Kidney (tissue), 14 donors: ENCODE results near the gene PDE1A. TPM values are rescaled to one million over a fixed set of nuclear protein-coding genes. Genes with fewer than 3 reads are reported as not detected.
"Not testable (repeated sequence)": the region's sequence is repeated elsewhere in the genome, so short reads cannot be mapped to it uniquely, and the experiment has no call there.

Experiments used
- DNase-seq, 5 donors: peaks; one replicate each; pipeline ENCODE4 v3.0.0-alpha.2; 2013 to 2020
- FAIRE-seq: peaks from 2 replicates; lab custom pipeline; 2012; peaks lifted over from hg19 to GRCh38; lab: Jason Lieb, UNC
- H3K27ac ChIP-seq, 2 donors: one replicate each; pipeline ENCODE4 v1.7.0; 2013; ENCODE audit warnings: low read depth in 2 of 2, low read length in 2 of 2, inconsistent platforms in 1 of 2
- H3K27me3 ChIP-seq: one replicate; pipeline ENCODE4 v1.7.1; 2013; ENCODE audit warnings: low read length, inconsistent platforms; ENCODE audit not compliant: control insufficient read depth, insufficient read depth
- H3K36me3 ChIP-seq, 3 donors: one replicate each; pipeline versions ENCODE4 v1.7.0 to v1.7.1; 2013; ENCODE audit warnings: low read length in 3 of 3, control low read depth in 1 of 3, inconsistent platforms in 1 of 3; ENCODE audit not compliant: insufficient read depth in 3 of 3, control insufficient read depth in 2 of 3
- H3K4me1 ChIP-seq, 3 donors: one replicate each; pipeline versions ENCODE4 v1.7.0 to v1.7.1; 2013; ENCODE audit warnings: low read length in 3 of 3, inconsistent platforms in 1 of 3, low read depth in 1 of 3; ENCODE audit not compliant: control insufficient read depth in 2 of 3, insufficient read depth in 2 of 3
- H3K4me3 ChIP-seq, 3 donors: one replicate each; pipeline versions ENCODE4 v1.7.0 to v1.8.1; 2013; ENCODE audit warnings: low read length in 3 of 3, control low read depth in 1 of 3, inconsistent platforms in 1 of 3
- H3K9ac ChIP-seq, 3 donors: one replicate each; pipeline versions ENCODE4 v1.7.0 to v1.7.1; 2013; ENCODE audit warnings: low read length in 3 of 3, control low read depth in 1 of 3, inconsistent platforms in 1 of 3
- H3K9me3 ChIP-seq, 3 donors: one replicate each; pipeline versions ENCODE4 v1.7.0 to v1.7.1; 2013; ENCODE audit warnings: low read length in 3 of 3, control low read depth in 1 of 3, inconsistent platforms in 1 of 3; ENCODE audit not compliant: control insufficient read depth in 2 of 3, insufficient read depth in 1 of 3
- CTCF ChIP-seq: IDR thresholded peaks from 3 replicates; pipeline ENCODE4 v1.5.1; 2012; ENCODE audit warnings: mild to moderate bottlenecking, moderate library complexity, borderline replicate concordance; ENCODE audit not compliant: insufficient read depth; ENCODE audit errors: extremely low read depth
- intact Hi-C: fragments of 100-400 bp; cut with DNase I; formaldehyde crosslinking; loops from one replicate; pipeline ENCODE4 v1.11.1; 2022
- polyA plus RNA-seq: library from polyadenylated mRNA; stranded (reverse); fragments of 350-450 nt; fragmentation: Illumina TruSeq; extraction: RNeasy Lipid Tissue Mini Kit (QIAGEN cat#74804); gene quantifications from one replicate; pipeline ENCODE4 v1.2.3, GENCODE V29; 2014; ENCODE audit warnings: low read depth, low replicate concordance; ENCODE audit not compliant: insufficient read depth
- total RNA-seq: library from RNA; stranded (reverse); fragmentation: NEBNext Ultra II Directional; extraction: Animal tissue kit (Norgen Biotek cat#: 25700); gene quantifications from one replicate; pipeline ENCODE4 v1.2.1, GENCODE V29; 2021
- donor health status: control.
- donor health status: control.
- donor health status: control.
- donor health status: control.
- donor health status: control.
- donor health status: DM: yes; HTN: yes; CAD: no.
- donor health status: Normal renal cell carcinoma (clear cell type).

The PDE1A gene
- total and polyA plus RNA-seq, 2 donors from 2014 or later: 40.4 to 70.5 TPM

- FAIRE-seq: no peak
- intact Hi-C loops: no loop called here
- no peak for TF ChIP-seq CTCF
Observed at GRCh38 chr2:182404092-182404491, 22.7 kb downstream of the PDE1A start.

GRCh38 chr2:182393270-182393760, 33.5 kb downstream of the PDE1A start:
- FAIRE-seq (no peak), DNase-seq (no peak)
- intact Hi-C loops: no loop called here
- no peak overlapping the region for H3K4me3 ChIP-seq
- TF ChIP-seq CTCF: no peak
- no peak overlapping the region for H3K9ac ChIP-seq
- H3K27me3 ChIP-seq: no peaks in the 10 kb centered on the region
- H3K36me3 ChIP-seq: no peaks in the 10 kb centered on the region
- H3K9me3 ChIP-seq: no peaks in the 10 kb centered on the region
- no peak overlapping the region for H3K27ac ChIP-seq
- H3K4me1 ChIP-seq: no peaks in the 10 kb centered on the region

More at GRCh38 chr2:182404092-182404491, 22.7 kb downstream of the PDE1A start:
- Histone ChIP-seq H3K36me3 (no peaks in the 10 kb centered on the region), H3K27ac (no peak overlapping the region), H3K4me1 (no peaks in the 10 kb centered on the region), H3K9ac (no peak overlapping the region), H3K9me3 (no peaks in the 10 kb centered on the region), H3K27me3 (no peaks in the 10 kb centered on the region), H3K4me3 (no peak overlapping the region)
- DNase-seq: no peak

GRCh38 chr2:182391443-182391842, 35.4 kb downstream of the PDE1A start:
- Histone ChIP-seq H3K9me3 (no peaks in the 10 kb centered on the region), H3K27me3 (no peaks in the 10 kb centered on the region), H3K36me3 (no peaks in the 10 kb centered on the region), H3K4me3 (no peak overlapping the region), H3K9ac (no peak overlapping the region), H3K4me1 (no peaks in the 10 kb centered on the region), H3K27ac (no peak overlapping the region)
- DNase-seq: no peak
- intact Hi-C loops: no loop called here
- FAIRE-seq: no peak
- no peak for TF ChIP-seq CTCF

- H3K27me3 ChIP-seq, H3K4me3 ChIP-seq, intact Hi-C loops, H3K36me3 ChIP-seq, DNase-seq, H3K27ac ChIP-seq, H3K4me1 ChIP-seq, H3K9ac ChIP-seq, FAIRE-seq: not testable (repeated sequence)
- peaks cover 0 to 12% (median 0%) of the 10 kb centered on the region in 3 donors for H3K9me3 ChIP-seq
Observed at GRCh38 chr2:182386267-182386880, 40.5 kb downstream of the PDE1A start.
